HG03342 (cell line): ENCODE data around the gene SEPTIN7.
"Not testable (repeated sequence)": the region's sequence is repeated elsewhere in the genome, so short reads cannot be mapped to it uniquely, and the experiment has no call there.

Experiments used
- ATAC-seq: cut with Tn5 transposase; IDR thresholded peaks from one replicate; pipeline ENCODE4 v1.9.1; 2021; ENCODE audit warnings: mild to moderate bottlenecking, moderate library complexity; ENCODE audit not compliant: unreplicated experiment

The SEPTIN7 gene

DNA sequence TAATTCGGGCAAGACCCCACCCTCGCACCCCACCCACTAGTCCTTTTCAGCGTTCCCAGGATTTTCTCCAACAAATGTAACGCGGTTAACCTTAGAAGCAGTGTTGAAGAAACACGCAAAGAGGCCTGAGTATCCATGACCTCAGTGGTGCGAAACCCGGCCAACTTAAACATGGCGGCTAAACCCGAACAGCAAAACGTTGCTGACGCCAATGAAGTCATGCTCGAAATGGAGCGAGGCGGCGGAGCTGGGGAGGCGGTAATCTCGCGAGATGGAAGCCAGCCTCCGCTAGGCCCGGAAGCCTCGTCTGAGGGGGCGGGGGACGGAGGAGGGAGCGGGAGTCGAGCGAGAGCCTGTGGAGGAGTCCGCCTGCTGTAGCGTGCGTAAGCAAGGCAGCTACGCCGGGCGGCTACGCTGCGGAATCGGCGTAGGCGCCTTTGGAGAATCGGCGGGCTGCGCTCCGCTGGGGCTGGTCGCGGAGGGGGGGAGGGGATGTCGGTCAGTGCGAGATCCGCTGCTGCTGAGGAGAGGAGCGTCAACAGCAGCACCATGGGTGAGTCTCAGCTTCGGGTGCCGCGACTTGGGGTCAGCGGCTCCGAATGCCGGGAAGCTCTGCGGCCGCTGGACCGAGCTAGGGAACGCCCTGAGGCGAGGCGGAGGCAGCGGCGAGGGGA, at the start of gene SEPTIN7:
SEPTIN7 (plus strand) TSS at position 340 of the 674 bp plus-strand sequence; CDS start at position 493, 153 bp downstream.
- peak; percentile 87 for ATAC-seq

DNA sequence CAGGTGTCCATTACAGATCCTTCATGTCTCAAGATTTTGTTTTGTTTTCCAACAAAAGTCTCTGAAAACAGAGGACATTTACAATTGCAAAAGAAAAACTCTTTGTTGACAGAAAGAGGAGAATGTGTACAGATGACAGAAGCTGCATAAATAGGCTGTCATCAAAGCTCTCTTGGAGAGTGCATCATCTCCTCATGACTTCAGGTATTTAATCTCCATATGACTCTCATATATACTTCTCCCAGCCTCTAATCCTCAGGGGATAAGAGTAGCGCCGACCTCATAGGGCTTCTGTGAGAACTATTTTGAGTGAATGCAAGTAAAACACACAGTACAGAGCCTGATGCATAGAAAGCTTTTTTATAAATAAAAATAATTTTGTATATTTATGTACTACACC, 48.1 kb upstream of the SEPTIN7 start:
- ATAC-seq, result no peak

GRCh38 chr7:35753761-35754603, 46.9 kb upstream of the SEPTIN7 start:
- no peak for ATAC-seq

DNA sequence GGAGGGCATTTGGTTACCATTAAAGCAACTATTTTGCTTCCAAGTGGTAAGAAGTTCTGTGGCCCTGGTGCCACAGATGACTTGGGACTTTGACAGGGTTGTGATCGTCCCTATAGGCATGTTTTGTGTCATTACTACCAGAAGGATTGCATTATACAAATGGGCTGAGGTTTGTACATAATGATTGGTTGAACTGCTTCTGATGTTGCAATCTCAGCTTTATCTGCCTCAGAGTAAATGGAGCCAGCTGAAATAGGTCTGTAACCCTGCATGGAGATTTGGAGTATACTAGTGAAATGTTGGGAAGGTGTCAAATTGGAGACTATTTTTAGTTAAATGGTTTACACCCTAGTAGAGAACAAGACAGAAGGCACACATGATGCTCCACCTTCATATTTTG, 46.1 kb upstream of the SEPTIN7 start:
- no peak for ATAC-seq

GRCh38 chr7:35755711-35756110, 45.1 kb upstream of the SEPTIN7 start:
- ATAC-seq, result no peak

GRCh38 chr7:35756453-35756852, 44.4 kb upstream of the SEPTIN7 start:
- ATAC-seq, result not testable (repeated sequence)

- no peak for ATAC-seq
These were observed 43.3 kb upstream of the SEPTIN7 start for GRCh38 chr7:35757574-35757973.

- no peak for ATAC-seq
These were observed 42.4 kb upstream of the SEPTIN7 start for GRCh38 chr7:35758421-35758820.

DNA sequence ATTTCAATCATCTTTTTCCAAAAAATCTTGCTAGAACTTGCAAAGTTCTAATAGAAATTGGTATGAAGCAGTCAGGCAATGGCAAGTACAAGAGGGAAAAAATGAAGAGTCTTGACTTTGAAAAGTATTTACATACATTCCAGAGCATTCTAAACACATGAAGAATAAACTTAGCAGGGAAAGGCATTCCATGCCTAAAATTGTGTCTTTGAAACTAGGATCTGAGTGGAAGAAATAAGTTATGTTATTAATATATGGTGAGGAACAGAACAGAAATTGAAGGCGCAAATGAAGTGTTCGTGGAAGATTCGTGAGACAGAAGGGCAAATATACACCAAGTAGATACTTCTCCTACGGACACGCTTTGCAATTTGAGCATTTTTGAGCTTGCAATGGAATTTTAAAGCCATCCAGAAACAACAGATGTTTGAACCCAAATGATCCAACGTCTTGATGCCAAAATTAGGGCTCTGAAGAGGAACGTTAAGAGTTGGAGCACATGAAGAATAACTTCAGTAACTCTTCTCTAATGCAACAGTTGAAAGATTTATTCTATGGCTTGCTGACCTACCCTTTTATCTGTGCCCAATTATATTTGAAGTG, 40.6 kb upstream of the SEPTIN7 start:
- ATAC-seq, result no peak

DNA sequence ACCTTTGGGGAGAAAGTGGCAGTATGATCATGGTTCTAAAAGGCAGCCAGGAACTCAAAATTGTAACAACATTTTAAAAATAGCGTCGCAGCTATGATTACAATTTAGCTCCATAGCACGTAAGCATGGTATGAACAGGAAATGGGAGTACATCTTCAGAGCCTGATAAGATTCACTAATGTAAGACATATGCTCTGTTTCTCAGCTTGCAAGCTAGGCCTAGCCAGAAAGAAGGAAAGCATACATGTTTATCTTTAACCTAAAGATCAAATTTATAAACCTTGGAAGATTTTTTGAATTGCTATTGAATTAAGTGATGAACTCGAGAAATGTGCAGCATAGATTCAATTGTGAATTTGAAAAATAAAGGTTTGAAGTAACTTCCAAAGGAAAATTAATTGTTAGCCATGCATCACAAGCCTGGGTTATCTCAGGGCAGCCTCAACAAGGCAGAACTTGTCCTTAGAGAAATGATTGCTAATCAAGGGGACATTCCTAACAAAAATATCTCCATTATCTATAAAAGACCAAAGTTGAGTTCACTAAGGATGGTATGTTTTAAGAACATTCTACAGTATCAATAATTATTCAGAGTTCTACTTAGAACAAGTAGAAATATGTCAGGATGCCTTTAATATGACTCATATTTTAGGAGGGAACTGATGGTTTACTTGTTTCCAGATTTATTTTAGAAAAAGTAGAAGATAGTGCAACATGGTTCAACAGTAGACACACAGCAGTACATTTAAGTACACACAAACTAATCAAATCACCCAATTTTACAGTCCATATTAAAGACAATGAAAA, 38.8 kb upstream of the SEPTIN7 start:
- ATAC-seq, result no peak

DNA sequence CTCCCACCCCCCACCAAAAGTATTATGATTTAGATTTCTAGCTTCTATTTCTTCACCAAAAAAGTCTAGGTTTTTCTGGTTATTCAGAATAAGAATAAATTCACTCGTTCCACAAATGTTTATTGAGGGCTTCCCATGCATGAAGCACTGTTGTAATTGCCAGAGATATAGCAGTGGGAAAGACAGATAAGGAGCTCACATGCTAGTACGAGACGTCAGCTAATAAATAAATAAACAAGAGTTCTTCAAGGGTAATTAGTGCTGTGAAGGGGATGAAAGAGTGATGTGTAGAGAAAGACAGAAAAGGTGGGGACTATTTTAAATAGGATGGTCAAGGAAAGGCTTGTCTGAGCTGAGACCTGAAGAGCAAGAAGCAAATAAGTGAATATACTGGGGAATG, 38.1 kb upstream of the SEPTIN7 start:
- ATAC-seq, result no peak

GRCh38 chr7:35768346-35768745, 32.5 kb upstream of the SEPTIN7 start:
- ATAC-seq, result no peak

GRCh38 chr7:35771776-35772175, 29.1 kb upstream of the SEPTIN7 start:
- ATAC-seq, result no peak

- no peak for ATAC-seq
These were observed 26.9 kb upstream of the SEPTIN7 start for GRCh38 chr7:35773994-35774393.

DNA sequence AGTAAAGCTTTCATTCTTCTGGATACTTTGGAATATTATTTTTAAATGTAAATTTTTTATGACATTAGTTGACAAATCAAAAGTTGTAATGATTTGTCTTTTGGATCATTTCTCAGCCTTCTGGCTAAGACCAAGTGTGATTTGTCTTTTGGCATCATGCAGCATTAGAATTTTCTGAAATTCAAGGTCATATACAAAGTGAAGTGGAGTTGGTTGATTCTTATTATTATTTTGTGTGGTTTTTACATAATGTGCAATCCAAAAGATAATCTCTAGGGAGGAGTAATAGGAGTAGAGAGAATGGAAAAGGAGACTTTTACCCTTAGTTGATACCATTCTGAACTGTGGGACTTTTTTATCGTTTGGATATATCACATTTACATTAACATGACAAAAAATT, 24.2 kb upstream of the SEPTIN7 start:
- ATAC-seq, result no peak

- no peak for ATAC-seq
These were observed 23.7 kb upstream of the SEPTIN7 start for GRCh38 chr7:35777121-35777520.

GRCh38 chr7:35780070-35780469, 20.8 kb upstream of the SEPTIN7 start:
- no peak for ATAC-seq

GRCh38 chr7:35781200-35781701, 19.6 kb upstream of the SEPTIN7 start:
- no peak for ATAC-seq

- no peak for ATAC-seq
These were observed 18.9 kb upstream of the SEPTIN7 start for GRCh38 chr7:35781767-35782515.

DNA sequence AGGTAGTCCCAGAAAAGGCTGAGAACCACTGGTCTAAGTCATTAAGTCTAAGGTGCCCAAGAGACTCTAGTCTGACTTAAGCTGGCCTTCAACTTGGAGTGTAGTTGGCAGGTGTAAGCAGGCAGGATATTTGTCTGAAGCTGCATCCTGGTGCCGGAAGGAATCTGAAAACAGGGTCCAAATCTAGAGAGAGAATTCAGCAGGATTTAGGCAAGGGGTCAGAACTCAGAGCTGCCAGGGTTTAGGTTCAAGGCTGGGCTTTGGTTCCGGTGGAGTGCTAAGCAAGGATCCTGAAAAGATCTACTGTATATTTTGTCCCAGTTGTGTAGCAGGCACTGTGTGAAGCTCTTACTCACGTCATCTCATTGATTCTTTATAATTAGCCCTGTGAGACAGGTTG, 16.5 kb upstream of the SEPTIN7 start:
- ATAC-seq, result no peak
